HG03575 (cell line): Measurements from ENCODE around the gene C17orf113.

Experiments
- ATAC-seq: cut with Tn5 transposase; IDR thresholded peaks from one replicate; pipeline ENCODE4 v1.9.1; 2021; ENCODE audit not compliant: unreplicated experiment, insufficient number of reproducible peaks, low FRiP score; ENCODE audit errors: extremely low read depth

Gene C17orf113

GRCh38 chr17:42076797-42077559 lies 26.6 kb upstream of the C17orf113 start:
- no peak for ATAC-seq

GRCh38 chr17:42075789-42076188 lies 25.4 kb upstream of the C17orf113 start:
- no peak for ATAC-seq

- ATAC-seq: no peak
These were observed 22.2 kb upstream of the C17orf113 start for GRCh38 chr17:42072323-42073187.

- ATAC-seq: no peak
These were observed 21.4 kb upstream of the C17orf113 start for GRCh38 chr17:42071810-42072209.

- no peak for ATAC-seq
These were observed 18.6 kb upstream of the C17orf113 start for GRCh38 chr17:42068979-42069378.

- no peak for ATAC-seq
These were observed 17.1 kb upstream of the C17orf113 start for GRCh38 chr17:42067371-42068091.

- no peak for ATAC-seq
These were observed 14.8 kb upstream of the C17orf113 start for GRCh38 chr17:42065201-42065600.

GRCh38 chr17:42062681-42063080 lies 12.3 kb upstream of the C17orf113 start:
- ATAC-seq: no peak

GRCh38 chr17:42061646-42062487 lies 11.5 kb upstream of the C17orf113 start:
- ATAC-seq: no peak

- no peak for ATAC-seq
These were observed 9.8 kb upstream of the C17orf113 start for GRCh38 chr17:42060231-42060630.

GRCh38 chr17:42059815-42060214 lies 9.4 kb upstream of the C17orf113 start:
- no peak for ATAC-seq

GRCh38 chr17:42058063-42058462 lies 7.7 kb upstream of the C17orf113 start:
- no peak for ATAC-seq

GRCh38 chr17:42056635-42057034 lies 6.2 kb upstream of the C17orf113 start:
- no peak for ATAC-seq

- ATAC-seq: no peak
These were observed 5.1 kb upstream of the C17orf113 start for GRCh38 chr17:42055496-42055895.

GRCh38 chr17:42055027-42055426 lies 4.6 kb upstream of the C17orf113 start:
- no peak for ATAC-seq

- no peak for ATAC-seq
These were observed 3.5 kb upstream of the C17orf113 start for GRCh38 chr17:42053731-42054500.

GRCh38 chr17:42052346-42052877 lies 2.0 kb upstream of the C17orf113 start:
- ATAC-seq: no peak

GRCh38 chr17:42051645-42052044 lies 1.2 kb upstream of the C17orf113 start:
- ATAC-seq: no peak
